Skeletal muscle satellite cell (primary cell): ENCODE data around the gene HS1BP3.

Source experiments
- H3K27me3 ChIP-seq: 2 replicates; pipeline ENCODE4 v1.7.0; 2013; ENCODE audit warnings: low read length; ENCODE audit not compliant: control insufficient read depth, insufficient read depth
- H3K36me3 ChIP-seq: 2 replicates; pipeline ENCODE4 v1.7.0; 2013; ENCODE audit warnings: mild to moderate bottlenecking, control low read depth, low read length; ENCODE audit not compliant: insufficient read depth
- H3K4me1 ChIP-seq: 2 replicates; pipeline ENCODE4 v1.7.0; 2013; ENCODE audit warnings: low read length; ENCODE audit not compliant: control insufficient read depth, insufficient read depth
- H3K4me2 ChIP-seq: 2 replicates; pipeline ENCODE4 v1.7.0; 2013; ENCODE audit warnings: mild to moderate bottlenecking, low read length
- H3K4me3 ChIP-seq: 2 replicates; pipeline ENCODE4 v1.7.0; 2013; ENCODE audit warnings: low read length
- H3K9ac ChIP-seq: 2 replicates; pipeline ENCODE4 v1.7.0; 2013; ENCODE audit warnings: mild to moderate bottlenecking, low read depth, low read length, moderate library complexity
- H3K9me3 ChIP-seq: replicated peaks from 2 replicates; pipeline ENCODE4 v1.7.0; 2013; ENCODE audit warnings: mild to moderate bottlenecking, control low read depth, low read length

HS1BP3 gene

GRCh38 chr2:20672201-20672951 is 21.5 kb upstream of the HS1BP3 start:
- peaks cover 66% of the 10 kb centered on the region for H3K27me3 ChIP-seq
- H3K36me3 ChIP-seq, result no peaks in the 10 kb centered on the region
- H3K4me1 ChIP-seq, result peaks cover 11% of the 10 kb centered on the region
- H3K9me3 ChIP-seq, result no peaks in the 10 kb centered on the region
- H3K4me2 ChIP-seq, result no peak overlapping the region
- H3K9ac ChIP-seq, result no peak overlapping the region
- H3K4me3 ChIP-seq, result no peak overlapping the region

GRCh38 chr2:20671736-20672080 is 20.8 kb upstream of the HS1BP3 start:
- Histone ChIP-seq H3K4me3 (no peak overlapping the region), H3K4me1 (peaks cover 12% of the 10 kb centered on the region), H3K9me3 (no peaks in the 10 kb centered on the region), H3K9ac (no peak overlapping the region), H3K27me3 (peaks cover 66% of the 10 kb centered on the region), H3K4me2 (no peak overlapping the region), H3K36me3 (no peaks in the 10 kb centered on the region)

- H3K27me3 ChIP-seq, result peaks cover 71% of the 10 kb centered on the region
- no peak overlapping the region for H3K4me3 ChIP-seq
- peaks cover 17% of the 10 kb centered on the region for H3K4me1 ChIP-seq
- H3K9me3 ChIP-seq, result no peaks in the 10 kb centered on the region
- no peak overlapping the region for H3K9ac ChIP-seq
- H3K36me3 ChIP-seq, result no peaks in the 10 kb centered on the region
- no peak overlapping the region for H3K4me2 ChIP-seq
Measured at GRCh38 chr2:20671036-20671735, 20.3 kb upstream of the HS1BP3 start.

GRCh38 chr2:20670315-20671035 is 19.6 kb upstream of the HS1BP3 start:
- H3K4me1 ChIP-seq, result peaks cover 15% of the 10 kb centered on the region
- no peaks in the 10 kb centered on the region for H3K9me3 ChIP-seq
- H3K9ac ChIP-seq, result no peak overlapping the region
- no peaks in the 10 kb centered on the region for H3K36me3 ChIP-seq
- H3K4me3 ChIP-seq, result no peak overlapping the region
- H3K27me3 ChIP-seq, result peaks cover 79% of the 10 kb centered on the region
- H3K4me2 ChIP-seq, result peak overlapping the region; percentile 10

GRCh38 chr2:20669562-20670314 is 18.8 kb upstream of the HS1BP3 start:
- Histone ChIP-seq H3K4me3 (no peak overlapping the region), H3K4me2 (peak overlapping the region; percentile 10), H3K9me3 (no peaks in the 10 kb centered on the region), H3K36me3 (no peaks in the 10 kb centered on the region), H3K4me1 (peaks cover 9% of the 10 kb centered on the region), H3K27me3 (peaks cover 86% of the 10 kb centered on the region), H3K9ac (no peak overlapping the region)

- H3K9me3 ChIP-seq, result no peaks in the 10 kb centered on the region
- H3K27me3 ChIP-seq, result peaks cover 94% of the 10 kb centered on the region
- peaks cover 7% of the 10 kb centered on the region for H3K4me1 ChIP-seq
- no peaks in the 10 kb centered on the region for H3K36me3 ChIP-seq
- no peak overlapping the region for H3K9ac ChIP-seq
- H3K4me3 ChIP-seq, result no peak overlapping the region
- H3K4me2 ChIP-seq, result no peak overlapping the region
Measured at GRCh38 chr2:20668871-20669475, 18.1 kb upstream of the HS1BP3 start.

- no peaks in the 10 kb centered on the region for H3K36me3 ChIP-seq
- peaks cover 94% of the 10 kb centered on the region for H3K27me3 ChIP-seq
- H3K9me3 ChIP-seq, result no peaks in the 10 kb centered on the region
- H3K4me2 ChIP-seq, result no peak overlapping the region
- H3K4me3 ChIP-seq, result no peak overlapping the region
- H3K4me1 ChIP-seq, result peaks cover 7% of the 10 kb centered on the region
- no peak overlapping the region for H3K9ac ChIP-seq
Measured at GRCh38 chr2:20668451-20668850, 17.6 kb upstream of the HS1BP3 start.

GRCh38 chr2:20667531-20668401 is 16.9 kb upstream of the HS1BP3 start:
- peaks cover 93% of the 10 kb centered on the region for H3K27me3 ChIP-seq
- no peaks in the 10 kb centered on the region for H3K9me3 ChIP-seq
- no peaks in the 10 kb centered on the region for H3K36me3 ChIP-seq
- peak overlapping the region; percentile 79 for H3K4me2 ChIP-seq
- peaks cover 7% of the 10 kb centered on the region for H3K4me1 ChIP-seq
- peak overlapping the region; percentile 47 for H3K4me3 ChIP-seq
- no peak overlapping the region for H3K9ac ChIP-seq

- peaks cover 93% of the 10 kb centered on the region for H3K27me3 ChIP-seq
- H3K4me3 ChIP-seq, result peak overlapping the region; percentile 47
- no peaks in the 10 kb centered on the region for H3K9me3 ChIP-seq
- H3K36me3 ChIP-seq, result no peaks in the 10 kb centered on the region
- H3K4me1 ChIP-seq, result peaks cover 7% of the 10 kb centered on the region
- peak overlapping the region; percentile 79 for H3K4me2 ChIP-seq
- H3K9ac ChIP-seq, result no peak overlapping the region
Measured at GRCh38 chr2:20667151-20667530, 16.2 kb upstream of the HS1BP3 start.

- Histone ChIP-seq H3K9me3 (no peaks in the 10 kb centered on the region), H3K4me3 (peak within 1 kb of the TSS; percentile 57), H3K4me1 (peaks cover 7% of the 10 kb centered on the region), H3K36me3 (no peaks in the 10 kb centered on the region), H3K4me2 (peak within 1 kb of the TSS; percentile 79), H3K9ac (no peak within 1 kb of the TSS), H3K27me3 (peaks cover 93% of the 10 kb centered on the region)
Measured at GRCh38 chr2:20666304-20667150, 15.6 kb upstream of the HS1BP3 start, which contains the start of gene GDF7. Gene GDF7 (plus strand): TSS chr2:20667144. CDS start chr2:20667240, 96 bp downstream.
